ENCODE measurements around the gene NT5C2. TPM values are rescaled to one million over a fixed set of nuclear protein-coding genes. Genes with fewer than 3 reads are reported as not detected.

The NT5C2 gene
- total RNA-seq, 4 donors from 2014 or later = 39.6 to 86.5 (median 50.7) TPM

DNA sequence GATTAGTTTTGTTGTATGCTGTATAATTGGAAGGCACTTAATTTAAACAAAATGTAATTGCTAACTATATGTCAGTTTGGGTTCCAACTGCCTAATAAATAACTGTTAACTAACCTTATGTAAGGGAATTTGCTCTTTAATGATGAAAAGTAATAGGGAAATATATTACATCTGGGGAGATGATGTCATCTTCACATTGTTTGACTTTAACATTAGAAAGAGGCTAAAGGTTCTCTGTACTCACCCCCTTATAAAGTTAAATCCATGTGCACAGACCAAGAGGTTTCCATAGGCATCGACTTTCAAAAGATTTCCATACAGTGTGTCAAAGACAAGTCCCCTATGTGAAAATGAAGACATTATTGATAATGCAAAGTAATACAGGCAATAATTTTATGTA, 87.6 kb downstream of the NT5C2 start:
- DNase-seq = no peak

GRCh38 chr10:103104721-103105120, 88.4 kb downstream of the NT5C2 start:
- no peak overlapping the region for H3K27ac ChIP-seq
- H3K4me1 ChIP-seq = no peaks in the 10 kb centered on the region
- no peaks in the 10 kb centered on the region for H3K9me3 ChIP-seq
- no peak overlapping the region for H3K4me3 ChIP-seq
- H3K27me3 ChIP-seq = no peaks in the 10 kb centered on the region
- no peak for TF ChIP-seq CTCF (IDR thresholded peaks at IDR 0.05)
- no peak for TF ChIP-seq POLR2A (IDR thresholded peaks at IDR 0.05)
- no peak for DNase-seq
- H3K36me3 ChIP-seq = peaks cover 0 to 29% (median 3%) of the 10 kb centered on the region in 3 donors

More for the DNA sequence above, 87.6 kb downstream of the NT5C2 start:
- TF ChIP-seq POLR2A (IDR thresholded peaks at IDR 0.05) = no peak
- TF ChIP-seq CTCF (IDR thresholded peaks at IDR 0.05) = no peak
- H3K27ac ChIP-seq = no peak overlapping the region
- peaks cover 0 to 21% (median 3%) of the 10 kb centered on the region in 3 donors for H3K36me3 ChIP-seq
- H3K4me1 ChIP-seq = no peaks in the 10 kb centered on the region
- no peaks in the 10 kb centered on the region for H3K27me3 ChIP-seq
- H3K9me3 ChIP-seq = no peaks in the 10 kb centered on the region
- H3K4me3 ChIP-seq = no peak overlapping the region

GRCh38 chr10:103103989-103104388, 89.1 kb downstream of the NT5C2 start:
- no peak for DNase-seq
- H3K27ac ChIP-seq = no peak overlapping the region
- H3K4me1 ChIP-seq = no peaks in the 10 kb centered on the region
- no peak for TF ChIP-seq POLR2A (IDR thresholded peaks at IDR 0.05)
- no peak for TF ChIP-seq CTCF (IDR thresholded peaks at IDR 0.05)
- no peaks in the 10 kb centered on the region for H3K9me3 ChIP-seq
- no peak overlapping the region for H3K4me3 ChIP-seq
- H3K27me3 ChIP-seq = no peaks in the 10 kb centered on the region
- H3K36me3 ChIP-seq = peaks cover 0 to 36% (median 3%) of the 10 kb centered on the region in 3 donors

- Histone ChIP-seq H3K4me1 (no peaks in the 10 kb centered on the region), H3K27ac (no peak overlapping the region), H3K27me3 (no peaks in the 10 kb centered on the region), H3K36me3 (peaks cover 0 to 52% (median 3%) of the 10 kb centered on the region in 3 donors), H3K9me3 (no peaks in the 10 kb centered on the region), H3K4me3 (no peak overlapping the region)
- DNase-seq = no peak
- TF ChIP-seq POLR2A (IDR thresholded peaks at IDR 0.05) = no peak
- TF ChIP-seq CTCF (IDR thresholded peaks at IDR 0.05) = no peak
These were observed 90.9 kb downstream of the NT5C2 start for GRCh38 chr10:103102195-103102594.

- Histone ChIP-seq H3K9me3 (no peaks in the 10 kb centered on the region), H3K4me1 (no peaks in the 10 kb centered on the region), H3K4me3 (no peak overlapping the region), H3K27ac (no peak overlapping the region), H3K36me3 (peaks cover 0 to 66% (median 3%) of the 10 kb centered on the region in 3 donors), H3K27me3 (no peaks in the 10 kb centered on the region)
- TF ChIP-seq CTCF (IDR thresholded peaks at IDR 0.05) = no peak
- no peak for TF ChIP-seq POLR2A (IDR thresholded peaks at IDR 0.05)
- no peak for DNase-seq
These were observed 92.5 kb downstream of the NT5C2 start for GRCh38 chr10:103100620-103101019.

DNA sequence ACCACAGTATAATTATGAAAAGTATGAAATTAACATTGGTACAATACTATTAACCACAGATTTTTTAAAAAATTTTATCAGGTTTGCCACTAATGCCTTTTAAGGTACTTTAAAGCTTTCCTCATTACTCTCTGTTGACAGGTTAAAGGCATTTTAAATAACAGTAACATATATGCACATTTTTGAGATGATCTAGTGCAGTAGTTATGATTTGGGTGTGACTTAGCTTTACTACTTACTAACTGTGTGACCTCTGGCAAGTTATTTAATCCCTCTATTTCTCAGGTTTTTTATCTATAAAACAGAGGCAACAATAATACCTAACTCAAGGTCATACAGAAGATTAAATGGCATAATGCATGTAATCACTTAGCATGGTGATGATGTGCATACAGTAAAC, 94.8 kb downstream of the NT5C2 start:
- H3K4me3 ChIP-seq = no peak overlapping the region
- no peak for DNase-seq
- no peaks in the 10 kb centered on the region for H3K9me3 ChIP-seq
- no peak for TF ChIP-seq CTCF (IDR thresholded peaks at IDR 0.05)
- no peak for TF ChIP-seq POLR2A (IDR thresholded peaks at IDR 0.05)
- no peak overlapping the region for H3K27ac ChIP-seq
- H3K4me1 ChIP-seq = no peaks in the 10 kb centered on the region
- H3K36me3 ChIP-seq = peaks cover 0 to 78% (median 3%) of the 10 kb centered on the region in 3 donors
- H3K27me3 ChIP-seq = no peaks in the 10 kb centered on the region
